OCI-LY1 (cell line): ENCODE data around the gene AFAP1L2.

Experiments
- EZH2 ChIP-seq: fragments of 200-600 bp; sonication (generic), shearing (Covaris generic); IDR thresholded peaks from 2 replicates; pipeline ENCODE4 v1.8.0; 2017; ENCODE audit warnings: borderline replicate concordance, mixed run types, mild to moderate bottlenecking, antibody characterized with exemption, low read length, moderate library complexity, mixed read lengths
- TF ChIP-seq, protein P1 (sequence below): fragments of 200-600 bp; sonication (generic), shearing (Covaris generic); IDR thresholded peaks from 2 replicates; pipeline ENCODE4 v1.5.1; 2017; ENCODE audit warnings: mild to moderate bottlenecking, antibody characterized with exemption, low read length, moderate library complexity, mixed read lengths

DNA sequence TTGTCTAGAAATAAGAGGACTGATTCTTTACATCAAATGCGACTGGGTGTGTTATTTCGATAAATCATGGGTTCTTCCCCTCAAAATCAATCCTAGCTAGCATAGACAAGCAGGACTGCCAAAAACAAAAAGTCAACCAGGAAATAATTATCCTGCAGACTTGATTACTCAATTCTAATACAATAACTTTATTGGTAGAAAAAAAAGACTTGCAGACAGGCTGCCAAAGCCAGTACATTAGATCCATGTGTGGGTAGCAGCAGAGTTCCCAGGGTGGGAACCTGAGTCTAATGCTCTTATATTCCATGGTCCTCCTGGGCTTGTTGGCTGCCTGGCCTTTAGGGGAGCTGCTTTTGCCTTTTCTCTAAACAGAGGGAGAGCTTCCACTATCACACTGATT, 7.8 kb downstream of the AFAP1L2 start:
- TF ChIP-seq, protein P1, sequence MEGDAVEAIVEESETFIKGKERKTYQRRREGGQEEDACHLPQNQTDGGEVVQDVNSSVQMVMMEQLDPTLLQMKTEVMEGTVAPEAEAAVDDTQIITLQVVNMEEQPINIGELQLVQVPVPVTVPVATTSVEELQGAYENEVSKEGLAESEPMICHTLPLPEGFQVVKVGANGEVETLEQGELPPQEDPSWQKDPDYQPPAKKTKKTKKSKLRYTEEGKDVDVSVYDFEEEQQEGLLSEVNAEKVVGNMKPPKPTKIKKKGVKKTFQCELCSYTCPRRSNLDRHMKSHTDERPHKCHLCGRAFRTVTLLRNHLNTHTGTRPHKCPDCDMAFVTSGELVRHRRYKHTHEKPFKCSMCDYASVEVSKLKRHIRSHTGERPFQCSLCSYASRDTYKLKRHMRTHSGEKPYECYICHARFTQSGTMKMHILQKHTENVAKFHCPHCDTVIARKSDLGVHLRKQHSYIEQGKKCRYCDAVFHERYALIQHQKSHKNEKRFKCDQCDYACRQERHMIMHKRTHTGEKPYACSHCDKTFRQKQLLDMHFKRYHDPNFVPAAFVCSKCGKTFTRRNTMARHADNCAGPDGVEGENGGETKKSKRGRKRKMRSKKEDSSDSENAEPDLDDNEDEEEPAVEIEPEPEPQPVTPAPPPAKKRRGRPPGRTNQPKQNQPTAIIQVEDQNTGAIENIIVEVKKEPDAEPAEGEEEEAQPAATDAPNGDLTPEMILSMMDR, result no peak
- no peak for TF ChIP-seq EZH2
